Inferior parietal cortex (tissue), 1 donor: ENCODE measurements around the gene TAF8.
"Not testable (repeated sequence)": the region's sequence is repeated elsewhere in the genome, so short reads cannot be mapped to it uniquely, and the experiment has no call there.

Experiments used
- DNase-seq: peaks from one replicate; pipeline ENCODE4 v3.0.0-alpha.2; 2016; ENCODE audit errors: extremely low spot score

Gene TAF8

GRCh38 chr6:42050297-42051267 lies at the start of gene TAF8:
Gene TAF8, plus strand, starts transcription at chr6:42050524. Its CDS starts 18 bp downstream, at chr6:42050542.
- DNase-seq: peak; percentile 93

- DNase-seq: no peak
Observed at GRCh38 chr6:42001506-42001905, 48.8 kb upstream of the TAF8 start.

GRCh38 chr6:42003658-42004057 lies 46.7 kb upstream of the TAF8 start:
- DNase-seq: not testable (repeated sequence)

GRCh38 chr6:42007286-42008137 lies 42.8 kb upstream of the TAF8 start:
- DNase-seq: no peak

GRCh38 chr6:42008138-42008528 lies 42.2 kb upstream of the TAF8 start:
- not testable (repeated sequence) for DNase-seq

- DNase-seq: no peak
Observed at GRCh38 chr6:42009844-42010184, 40.5 kb upstream of the TAF8 start.

- DNase-seq: no peak
Observed at GRCh38 chr6:42010185-42010891, 40.0 kb upstream of the TAF8 start.

GRCh38 chr6:42010909-42011308 lies 39.4 kb upstream of the TAF8 start:
- no peak for DNase-seq

- no peak for DNase-seq
Observed at GRCh38 chr6:42012501-42013133, 37.7 kb upstream of the TAF8 start.

GRCh38 chr6:42013134-42013516 lies 37.2 kb upstream of the TAF8 start:
- DNase-seq: no peak

GRCh38 chr6:42017021-42017643 lies 33.2 kb upstream of the TAF8 start:
- DNase-seq: peak; percentile 32

GRCh38 chr6:42020967-42021366 lies 29.4 kb upstream of the TAF8 start:
- no peak for DNase-seq

GRCh38 chr6:42021847-42022754 lies 28.2 kb upstream of the TAF8 start:
- DNase-seq: no peak

- DNase-seq: no peak
Observed at GRCh38 chr6:42022755-42023384, 27.5 kb upstream of the TAF8 start.

GRCh38 chr6:42025066-42025844 lies 25.1 kb upstream of the TAF8 start:
- no peak for DNase-seq

- no peak for DNase-seq
Observed at GRCh38 chr6:42025845-42026243, 24.5 kb upstream of the TAF8 start.

- DNase-seq: no peak
Observed at GRCh38 chr6:42026540-42026939, 23.8 kb upstream of the TAF8 start.

GRCh38 chr6:42028234-42029061 lies 21.9 kb upstream of the TAF8 start:
- peak; percentile 38 for DNase-seq
